Stimulated activated CD4-positive, alpha-beta T cell treated with anti-CD3 and anti-CD28 coated beads, Interleukin-12 subunit alpha, Interleukin-12 subunit beta, amount 100 ng/mL, for 48 hours (primary cell): ENCODE data around the gene JARID2.

Source experiments
- DNase-seq, 3 donors: peaks; one replicate each; pipeline ENCODE4 v3.0.0-alpha.2; 2020; ENCODE audit warnings: low read depth in 2 of 3, low spot score in 1 of 3

Gene JARID2

DNA sequence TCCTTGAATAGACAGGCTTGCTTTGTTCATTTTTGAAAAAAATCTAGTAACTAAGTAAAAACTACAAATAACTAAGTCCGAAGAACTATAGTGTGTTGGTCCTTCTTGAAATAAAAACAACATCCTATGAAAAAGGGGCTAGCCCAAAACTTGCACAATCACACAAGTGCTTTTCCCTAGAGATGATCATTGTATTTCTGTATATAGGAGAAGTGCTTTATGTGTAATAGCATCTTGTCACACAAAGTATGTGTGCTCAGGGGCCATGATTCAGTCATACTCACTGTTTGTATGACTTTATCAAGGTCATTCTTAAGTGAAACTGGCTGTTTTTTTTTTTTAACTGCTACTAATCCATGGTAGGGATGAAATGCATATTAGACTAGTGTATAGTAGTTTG, 237.2 kb downstream of the JARID2 start:
- DNase-seq, result no peak

DNA sequence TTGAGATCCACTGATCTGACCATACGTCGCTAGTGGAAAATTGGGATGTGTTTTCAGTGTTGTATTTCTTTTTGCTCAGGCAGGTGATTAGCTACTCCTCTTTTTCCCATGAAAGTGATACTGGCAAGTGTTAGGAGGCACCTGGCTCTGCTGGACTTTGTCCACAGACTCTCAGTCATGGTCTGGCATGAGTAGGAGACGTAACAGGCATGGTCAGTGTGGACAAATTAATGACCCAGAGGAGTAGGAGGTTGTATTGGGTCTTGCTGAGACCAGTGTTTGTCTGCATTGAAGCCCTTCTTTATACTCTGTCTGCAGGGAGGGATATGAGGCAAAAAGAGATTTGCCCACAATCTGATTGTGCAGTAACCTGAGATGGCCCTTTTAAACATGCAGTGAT, 238.3 kb downstream of the JARID2 start:
- DNase-seq, result no peak

- no peak for DNase-seq
These were observed 239.0 kb downstream of the JARID2 start for GRCh38 chr6:15484821-15485220.

DNA sequence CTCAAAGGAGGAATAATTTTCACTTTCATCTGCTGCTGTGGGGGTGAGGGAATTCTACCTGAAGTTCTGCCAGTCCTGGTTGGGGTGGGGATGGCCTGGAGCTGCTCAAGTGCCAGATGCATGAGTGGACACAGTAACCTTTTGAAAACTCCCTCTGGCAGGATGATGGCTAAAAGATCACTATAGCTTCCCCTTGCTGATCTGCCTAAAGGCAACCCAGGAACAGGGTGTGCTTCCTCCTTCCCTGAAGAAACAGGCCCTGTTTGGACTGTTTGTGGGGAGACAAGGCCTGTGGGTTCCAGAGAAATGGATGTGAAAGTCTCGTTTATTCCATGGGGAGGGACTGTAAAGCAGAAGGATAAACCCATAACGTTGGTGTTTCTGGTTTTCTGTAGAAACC, 240.1 kb downstream of the JARID2 start:
- DNase-seq, result no peak

DNA sequence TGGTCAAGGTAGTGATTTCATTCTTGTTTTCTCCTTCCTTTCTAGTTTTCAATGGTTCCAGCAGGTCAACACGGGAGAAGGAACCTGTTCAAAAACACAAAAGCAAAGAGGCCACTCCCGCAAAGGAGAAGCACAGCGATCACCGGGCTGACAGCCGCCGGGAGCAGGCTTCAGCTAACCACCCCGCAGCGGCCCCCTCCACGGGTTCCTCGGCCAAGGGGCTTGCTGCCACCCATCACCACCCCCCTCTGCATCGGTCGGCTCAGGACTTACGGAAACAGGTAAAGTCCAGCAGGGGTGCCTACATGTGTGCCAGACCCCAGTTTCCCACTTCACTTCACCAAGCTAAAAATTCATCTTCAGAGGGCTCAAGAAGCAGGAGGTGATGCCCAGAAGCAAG, 241.4 kb downstream of the JARID2 start:
- no peak for DNase-seq

- DNase-seq, result no peak
These were observed 243.5 kb downstream of the JARID2 start for GRCh38 chr6:15489261-15489962.

DNA sequence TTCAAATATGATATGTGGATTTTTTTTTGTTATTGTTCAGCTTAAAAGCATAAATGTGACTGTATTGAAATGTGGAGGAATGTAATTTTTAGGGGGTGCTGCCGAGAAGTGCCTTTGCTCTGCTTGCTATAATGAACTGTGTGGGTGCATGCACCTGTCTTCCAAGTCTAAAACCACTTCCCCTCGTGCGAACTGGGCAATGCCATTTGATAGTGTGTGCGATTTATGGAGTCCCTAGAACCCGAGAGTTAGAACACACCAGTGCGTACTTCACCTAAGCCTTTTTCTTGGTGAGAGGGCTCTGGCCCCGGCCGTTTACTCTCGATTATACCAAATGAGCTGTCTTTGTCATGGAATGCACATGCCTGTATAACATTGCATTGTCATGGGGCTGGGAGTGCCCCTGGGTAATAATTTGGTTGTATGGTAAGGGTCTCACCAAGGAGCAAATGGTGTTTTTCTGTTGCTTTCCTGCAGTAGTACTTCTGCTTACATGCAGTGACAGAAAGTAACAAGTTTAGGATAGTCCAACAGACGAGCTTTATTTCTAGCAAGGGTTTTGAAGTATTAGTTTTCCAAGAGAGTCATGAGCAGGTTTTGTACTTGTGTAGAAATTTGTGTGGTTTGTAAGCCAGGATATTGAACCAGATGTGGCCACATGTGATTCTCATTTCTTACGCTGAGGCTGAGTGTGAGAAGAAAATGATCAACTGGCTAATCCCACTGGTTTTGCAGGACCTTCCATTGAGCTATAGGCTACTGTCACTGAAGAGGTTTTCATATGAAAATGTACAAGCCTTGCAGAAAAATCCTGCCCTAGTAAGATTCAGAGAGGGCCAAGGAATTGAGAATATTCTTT, 244.6 kb downstream of the JARID2 start:
- DNase-seq, result no peak

GRCh38 chr6:15491255-15491985, 245.6 kb downstream of the JARID2 start:
- peak; percentile 49 to 77 (median 59) for DNase-seq

- DNase-seq, result no peak
These were observed 246.1 kb downstream of the JARID2 start for GRCh38 chr6:15491986-15492269.

GRCh38 chr6:15493437-15494168, 247.7 kb downstream of the JARID2 start:
- DNase-seq, result no peak

DNA sequence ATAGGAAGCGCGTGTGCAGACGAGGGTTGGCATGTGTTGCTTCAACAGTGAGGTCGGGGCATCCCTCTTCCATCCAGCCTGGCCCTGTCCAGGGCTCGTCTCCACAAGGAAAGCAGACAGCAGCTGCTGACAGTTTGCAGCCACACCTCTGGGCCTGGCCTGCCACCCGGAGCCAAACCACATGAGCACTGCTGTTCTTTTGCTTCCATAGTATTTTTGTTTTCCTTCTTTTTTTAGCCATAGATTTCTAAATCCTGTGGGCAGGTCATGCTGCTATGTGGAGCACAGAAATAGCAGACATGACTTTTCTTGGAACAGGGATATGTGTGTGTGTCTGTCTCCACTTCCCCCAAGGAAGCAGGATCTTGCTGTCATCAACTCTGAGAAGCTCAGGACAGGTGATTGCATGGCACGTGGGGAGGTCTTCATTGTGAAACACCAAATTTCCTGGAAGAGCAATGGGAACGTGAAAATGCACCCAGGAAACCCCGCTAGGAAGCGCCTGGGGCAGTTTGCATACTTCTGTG, 249.6 kb downstream of the JARID2 start:
- no peak for DNase-seq

DNA sequence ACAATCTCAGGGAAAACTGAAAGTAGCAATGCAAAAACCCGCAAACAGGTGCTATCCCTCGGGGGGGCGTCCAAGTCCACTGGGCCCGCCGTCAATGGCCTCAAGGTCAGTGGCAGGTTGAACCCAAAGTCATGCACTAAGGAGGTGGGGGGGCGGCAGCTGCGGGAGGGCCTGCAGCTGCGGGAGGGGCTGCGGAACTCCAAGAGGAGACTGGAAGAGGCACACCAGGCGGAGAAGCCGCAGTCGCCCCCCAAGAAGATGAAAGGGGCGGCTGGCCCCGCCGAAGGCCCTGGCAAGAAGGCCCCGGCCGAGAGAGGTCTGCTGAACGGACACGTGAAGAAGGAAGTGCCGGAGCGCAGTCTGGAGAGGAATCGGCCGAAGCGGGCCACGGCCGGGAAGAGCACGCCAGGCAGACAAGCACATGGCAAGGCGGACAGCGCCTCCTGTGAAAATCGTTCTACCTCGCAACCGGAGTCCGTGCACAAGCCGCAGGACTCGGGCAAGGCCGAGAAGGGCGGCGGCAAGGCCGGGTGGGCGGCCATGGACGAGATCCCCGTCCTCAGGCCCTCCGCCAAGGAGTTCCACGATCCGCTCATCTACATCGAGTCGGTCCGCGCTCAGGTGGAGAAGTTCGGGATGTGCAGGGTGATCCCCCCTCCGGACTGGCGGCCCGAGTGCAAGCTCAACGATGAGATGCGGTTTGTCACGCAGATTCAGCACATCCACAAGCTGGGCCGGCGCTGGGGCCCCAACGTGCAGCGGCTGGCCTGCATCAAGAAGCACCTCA, 250.7 kb downstream of the JARID2 start:
- no peak for DNase-seq

GRCh38 chr6:15498640-15499039, 252.8 kb downstream of the JARID2 start:
- DNase-seq, result no peak

GRCh38 chr6:15499125-15499524, 253.3 kb downstream of the JARID2 start:
- DNase-seq, result no peak

DNA sequence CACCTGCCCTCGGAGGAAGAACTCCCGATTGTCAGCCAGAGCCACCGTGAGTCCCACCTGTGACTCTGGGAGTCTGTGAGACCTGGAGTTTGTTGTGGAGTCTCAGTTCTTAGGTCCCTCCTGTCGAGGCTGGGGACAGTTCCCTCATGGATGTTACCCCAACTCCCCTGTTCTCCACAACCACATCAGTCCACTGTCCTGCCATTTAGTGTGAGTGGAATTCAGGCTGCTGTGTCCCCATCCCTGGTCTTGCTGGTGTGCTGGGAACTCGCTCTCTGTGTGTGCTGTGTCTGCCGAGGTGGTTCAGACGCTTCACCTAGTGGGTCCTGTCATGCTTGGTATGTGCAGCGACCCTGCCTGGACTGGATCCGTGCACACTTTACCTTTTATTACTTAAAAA, 253.7 kb downstream of the JARID2 start:
- DNase-seq, result no peak

DNA sequence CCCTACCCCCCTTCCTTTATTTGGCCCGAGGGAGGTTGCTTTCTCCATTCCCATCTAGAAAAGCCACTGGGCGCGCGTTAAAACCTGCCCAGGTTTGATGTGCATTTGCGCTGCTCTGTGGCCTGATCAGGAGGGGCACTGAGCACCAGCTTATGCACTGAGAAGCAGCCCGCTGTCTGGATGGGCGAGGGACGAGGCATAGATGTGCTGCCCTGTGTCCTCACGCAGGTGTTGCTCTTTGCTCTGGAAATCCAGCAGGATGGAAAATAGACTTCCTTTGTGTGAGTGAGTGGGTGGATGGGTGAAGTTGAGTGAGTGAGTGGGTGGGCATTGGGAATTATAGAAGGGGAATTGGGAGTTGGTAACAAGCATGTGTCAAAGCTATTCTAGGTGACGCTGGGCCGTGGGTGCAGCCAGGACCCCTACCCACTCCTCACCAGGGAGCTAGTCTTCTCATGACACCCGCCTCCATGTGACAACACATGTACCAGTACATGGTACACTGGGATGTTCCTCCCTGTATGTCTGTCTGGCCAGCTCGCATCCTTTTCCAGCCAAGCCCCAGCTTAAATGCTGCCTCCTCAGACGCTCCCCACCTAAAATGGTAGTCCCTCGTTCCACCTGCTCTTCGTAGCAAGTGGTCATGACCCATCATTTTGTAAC, 254.3 kb downstream of the JARID2 start:
- DNase-seq, result no peak

- no peak for DNase-seq
These were observed 255.3 kb downstream of the JARID2 start for GRCh38 chr6:15500901-15501825.

- DNase-seq, result no peak
These were observed 256.1 kb downstream of the JARID2 start for GRCh38 chr6:15501826-15502445.
